ENCODE measurements around the gene UBXN7. TPM values are rescaled to one million over a fixed set of nuclear protein-coding genes. Genes with fewer than 3 reads are reported as not detected.
"Not testable (repeated sequence)": the region's sequence is repeated elsewhere in the genome, so short reads cannot be mapped to it uniquely, and the experiment has no call there.

UBXN7 gene
- total RNA-seq, 2 donors from 2014 or later = 109 to 120 TPM

- Histone ChIP-seq H3K9ac (ENCODE audit: extremely low read depth, low read length, poor library complexity, severe bottlenecking) (no peak overlapping the region), H3K4me3 (ENCODE audit: low read length) (no peak overlapping the region), H3K27ac (ENCODE audit: low read depth, low read length) (no peak overlapping the region), H3K4me1 (ENCODE audit: control insufficient read depth, insufficient read depth, low read length) (no peaks in the 10 kb centered on the region), H3K9me3 (ENCODE audit: control insufficient read depth, low read length) (no peaks in the 10 kb centered on the region), H3K36me3 (ENCODE audit: control insufficient read depth, insufficient read depth, low read length) (peaks cover 4% of the 10 kb centered on the region), H3K27me3 (ENCODE audit: control insufficient read depth, insufficient read depth, low read length, poor library complexity, severe bottlenecking) (no peaks in the 10 kb centered on the region)
- no peak for DNase-seq
- 93 to 96% methylated on average over 3 of the region's 3 CpGs for WGBS, 2 experiments (ENCODE audit: insufficient coverage in 1 of 2, insufficient read length in 1 of 2)
- Mint-ChIP-seq H3K4me1 (no peaks in the 10 kb centered on the region), H3K36me3 (ENCODE audit: low read depth) (no peaks in the 10 kb centered on the region), H3K9me3 (no peaks in the 10 kb centered on the region), H3K27ac (no peak overlapping the region), H3K27me3 (ENCODE audit: insufficient read depth) (no peaks in the 10 kb centered on the region), H3K4me3 (peak overlapping the region; percentile 85)
- no peak for TF ChIP-seq CTCF (conservative IDR thresholded peaks at IDR 0.05)
These were observed 112.1 kb downstream of the UBXN7 start for GRCh38 chr3:196320137-196320536.

- 0% methylated on average over 18 to 92 of the region's 92 CpGs for WGBS, 2 experiments (ENCODE audit: insufficient coverage in 1 of 2, insufficient read length in 1 of 2)
- Histone ChIP-seq H3K4me1 (ENCODE audit: control insufficient read depth, insufficient read depth, low read length) (no peaks in the 10 kb centered on the region), H3K27ac (ENCODE audit: low read depth, low read length) (peak within 1 kb of the TSS; percentile 87), H3K36me3 (ENCODE audit: control insufficient read depth, insufficient read depth, low read length) (peaks cover 4% of the 10 kb centered on the region), H3K9ac (ENCODE audit: extremely low read depth, low read length, poor library complexity, severe bottlenecking) (peak within 1 kb of the TSS; percentile 86), H3K27me3 (ENCODE audit: control insufficient read depth, insufficient read depth, low read length, poor library complexity, severe bottlenecking) (no peaks in the 10 kb centered on the region), H3K9me3 (ENCODE audit: control insufficient read depth, low read length) (no peaks in the 10 kb centered on the region), H3K4me3 (ENCODE audit: low read length) (peak within 1 kb of the TSS; percentile 85)
- H3K4me3 Mint-ChIP-seq = peak within 1 kb of the TSS; percentile 85
- no peaks in the 10 kb centered on the region for H3K9me3 Mint-ChIP-seq
- peak; percentile 95 for DNase-seq
- TF ChIP-seq CTCF (conservative IDR thresholded peaks at IDR 0.05) = no peak
- no peaks in the 10 kb centered on the region for H3K27me3 Mint-ChIP-seq (ENCODE audit: insufficient read depth)
- H3K36me3 Mint-ChIP-seq (ENCODE audit: low read depth) = peaks cover 10% of the 10 kb centered on the region
- H3K27ac Mint-ChIP-seq = peak within 1 kb of the TSS; percentile 96
- no peaks in the 10 kb centered on the region for H3K4me1 Mint-ChIP-seq
These were observed 114.3 kb downstream of the UBXN7 start, which contains the start of gene DYNLT2B for GRCh38 chr3:196317687-196318467. TSS of gene DYNLT2B (minus strand) at chr3:196318240. CDS start at chr3:196318152, 88 bp downstream.

- Histone ChIP-seq H3K4me3 (ENCODE audit: low read length) (peak overlapping the region; percentile 85), H3K9ac (ENCODE audit: extremely low read depth, low read length, poor library complexity, severe bottlenecking) (peak overlapping the region; percentile 86), H3K27ac (ENCODE audit: low read depth, low read length) (peak overlapping the region; percentile 87)
- peaks cover 10% of the 10 kb centered on the region for H3K36me3 Mint-ChIP-seq (ENCODE audit: low read depth)
- H3K36me3 ChIP-seq (ENCODE audit: control insufficient read depth, insufficient read depth, low read length); H3K4me1 ChIP-seq (ENCODE audit: control insufficient read depth, insufficient read depth, low read length); H3K27me3 Mint-ChIP-seq (ENCODE audit: insufficient read depth); DNase-seq; H3K27me3 ChIP-seq (ENCODE audit: control insufficient read depth, insufficient read depth, low read length, poor library complexity, severe bottlenecking); H3K9me3 ChIP-seq (ENCODE audit: control insufficient read depth, low read length); H3K4me1 Mint-ChIP-seq; H3K9me3 Mint-ChIP-seq: not testable (repeated sequence)
- peak overlapping the region; percentile 87 for H3K27ac Mint-ChIP-seq
- 15 to 20% methylated on average over 4 to 13 of the region's 17 CpGs for WGBS, 2 experiments (ENCODE audit: insufficient coverage in 1 of 2, insufficient read length in 1 of 2)
- peak overlapping the region; percentile 85 for H3K4me3 Mint-ChIP-seq
These were observed 115.2 kb downstream of the UBXN7 start for GRCh38 chr3:196316799-196317686.
